ENCODE results near the gene GPR35. TPM values are rescaled to one million over a fixed set of nuclear protein-coding genes. Genes with fewer than 3 reads are reported as not detected.

GPR35 gene
- total RNA-seq, 4 donors from 2014 or later = 1.2 to 2.8 (median 2.4) TPM

GRCh38 chr2:240663546-240664190 lies 38.4 kb downstream of the GPR35 start:
- no peak overlapping the region for H3K4me3 ChIP-seq (ENCODE audit: low read depth, poor library complexity, severe bottlenecking)
- TF ChIP-seq, protein P1, sequence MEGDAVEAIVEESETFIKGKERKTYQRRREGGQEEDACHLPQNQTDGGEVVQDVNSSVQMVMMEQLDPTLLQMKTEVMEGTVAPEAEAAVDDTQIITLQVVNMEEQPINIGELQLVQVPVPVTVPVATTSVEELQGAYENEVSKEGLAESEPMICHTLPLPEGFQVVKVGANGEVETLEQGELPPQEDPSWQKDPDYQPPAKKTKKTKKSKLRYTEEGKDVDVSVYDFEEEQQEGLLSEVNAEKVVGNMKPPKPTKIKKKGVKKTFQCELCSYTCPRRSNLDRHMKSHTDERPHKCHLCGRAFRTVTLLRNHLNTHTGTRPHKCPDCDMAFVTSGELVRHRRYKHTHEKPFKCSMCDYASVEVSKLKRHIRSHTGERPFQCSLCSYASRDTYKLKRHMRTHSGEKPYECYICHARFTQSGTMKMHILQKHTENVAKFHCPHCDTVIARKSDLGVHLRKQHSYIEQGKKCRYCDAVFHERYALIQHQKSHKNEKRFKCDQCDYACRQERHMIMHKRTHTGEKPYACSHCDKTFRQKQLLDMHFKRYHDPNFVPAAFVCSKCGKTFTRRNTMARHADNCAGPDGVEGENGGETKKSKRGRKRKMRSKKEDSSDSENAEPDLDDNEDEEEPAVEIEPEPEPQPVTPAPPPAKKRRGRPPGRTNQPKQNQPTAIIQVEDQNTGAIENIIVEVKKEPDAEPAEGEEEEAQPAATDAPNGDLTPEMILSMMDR (IDR thresholded peaks at IDR 0.05) = no peak
- TF ChIP-seq POLR2A (IDR thresholded peaks at IDR 0.05) = no peak
- 69 to 77% methylated on average over 6 of the region's 6 CpGs for WGBS, 2 donors
- DNase-seq (ENCODE audit: low spot score in 2 of 2) = peak; percentile 2 to 49
- intact Hi-C loops (cut with DNase I; ENCODE audit: low total_unique reads) = no loop called here

DNA sequence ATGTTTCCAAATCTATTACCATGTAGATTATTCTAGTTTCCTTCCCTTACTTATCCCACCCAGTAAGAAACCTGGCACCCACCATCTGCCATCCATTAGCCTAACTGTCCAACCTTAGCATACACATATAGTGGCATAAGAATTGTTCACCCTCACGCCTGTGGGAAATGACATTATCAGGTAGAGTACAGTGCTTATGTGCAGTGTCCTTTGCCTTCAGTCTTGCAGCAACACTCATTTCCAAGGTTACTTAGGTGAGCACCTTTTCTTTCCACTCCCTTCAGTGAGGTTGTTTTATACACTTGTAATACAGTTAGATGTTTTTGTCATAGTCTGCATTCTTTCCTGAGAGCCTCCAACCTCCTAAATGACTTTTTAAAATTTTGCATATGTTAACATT lies 39.3 kb downstream of the GPR35 start:
- TF ChIP-seq POLR2A (IDR thresholded peaks at IDR 0.05) = no peak
- TF ChIP-seq, protein P1 (IDR thresholded peaks at IDR 0.05) = no peak
- intact Hi-C loops (cut with DNase I; ENCODE audit: low total_unique reads) = no loop called here
- H3K4me3 ChIP-seq (ENCODE audit: low read depth, poor library complexity, severe bottlenecking) = no peak overlapping the region
- 86% methylated on average over 1 of the region's 1 CpG for WGBS, 2 donors
- DNase-seq (ENCODE audit: low spot score in 2 of 2) = no peak

- 80 to 87% methylated on average over 7 of the region's 7 CpGs for WGBS, 2 donors
- no peak overlapping the region for H3K4me3 ChIP-seq (ENCODE audit: low read depth, poor library complexity, severe bottlenecking)
- peak in 1 of 2 donors; percentile 29 for DNase-seq (ENCODE audit: low spot score in 2 of 2)
- TF ChIP-seq, protein P1 (IDR thresholded peaks at IDR 0.05) = no peak
- no peak for TF ChIP-seq POLR2A (IDR thresholded peaks at IDR 0.05)
- intact Hi-C loops (cut with DNase I; ENCODE audit: low total_unique reads) = no loop called here
Measured at GRCh38 chr2:240670402-240670801, 45.1 kb downstream of the GPR35 start.

GRCh38 chr2:240670950-240671349 lies 45.7 kb downstream of the GPR35 start:
- intact Hi-C loops (cut with DNase I; ENCODE audit: low total_unique reads) = no loop called here
- TF ChIP-seq POLR2A (IDR thresholded peaks at IDR 0.05) = no peak
- TF ChIP-seq, protein P1 (IDR thresholded peaks at IDR 0.05) = no peak
- DNase-seq (ENCODE audit: low spot score in 2 of 2) = peak in 1 of 2 donors; percentile 43
- no peak overlapping the region for H3K4me3 ChIP-seq (ENCODE audit: low read depth, poor library complexity, severe bottlenecking)
- 68 to 71% methylated on average over 4 of the region's 4 CpGs for WGBS, 2 donors

GRCh38 chr2:240672076-240672700 lies 46.9 kb downstream of the GPR35 start:
- WGBS, 2 donors = 32 to 73% methylated on average over 22 to 45 of the region's 46 CpGs
- TF ChIP-seq, protein P1 (IDR thresholded peaks at IDR 0.05) = no peak
- no peak for TF ChIP-seq POLR2A (IDR thresholded peaks at IDR 0.05)
- intact Hi-C loops (cut with DNase I; ENCODE audit: low total_unique reads) = no loop called here
- H3K4me3 ChIP-seq (ENCODE audit: low read depth, poor library complexity, severe bottlenecking) = no peak overlapping the region
- peak in 1 of 2 donors; percentile 72 for DNase-seq (ENCODE audit: low spot score in 2 of 2)
